SK-N-SH (cell line): Measurements from ENCODE around the gene BSPRY. TPM values are rescaled to one million over a fixed set of nuclear protein-coding genes. Genes with fewer than 3 reads are reported as not detected.

Source experiments
- CTCF ChIA-PET: fragments of 300-600, 350-600 bp; formaldehyde crosslinking; extraction: SDS; loops from one replicate; lab custom pipeline; 2021; lab: Yijun Ruan, JAX
- POLR2A ChIA-PET: fragments of 350-600 bp; sonication (Branson Sonifier 250); formaldehyde crosslinking; extraction: SDS; loops from one replicate; lab custom pipeline; 2020; ENCODE audit warnings: antibody characterized with exemption, inconsistent platforms; lab: Yijun Ruan, JAX
- DNase-seq: peaks from one replicate; pipeline ENCODE4 v3.0.0; 2012
- H2AFZ ChIP-seq: fragments of 200-600 bp; sonication (generic); 2 replicates; pipeline ENCODE4 v1.8.1; 2016; ENCODE audit warnings: antibody characterized with exemption, mild to moderate bottlenecking, low read depth
- H3F3A ChIP-seq: fragments of 200-600 bp; sonication (generic); replicated peaks from 2 replicates; pipeline ENCODE3; 2016; ENCODE audit warnings: antibody characterized with exemption, mild to moderate bottlenecking; ENCODE audit not compliant: insufficient read depth
- H3K27ac ChIP-seq, 2 experiments: fragments of 200-500 bp in 1 of 2; fragments of 200-600 bp in 1 of 2; sonication (Bioruptor generic) in 1 of 2; sonication (generic), shearing (Covaris generic) in 1 of 2; 2 replicates each; pipeline versions ENCODE4 v1.5.1 to v1.6.1; 2014 to 2016; ENCODE audit warnings: low read depth in 2 of 2, inconsistent platforms in 1 of 2, low read length in 1 of 2, mild to moderate bottlenecking in 1 of 2, mixed read lengths in 1 of 2
- H3K27me3 ChIP-seq: fragments of 200-600 bp; sonication (generic), shearing (Covaris generic); 2 replicates; pipeline ENCODE4 v1.6.1; 2016; ENCODE audit warnings: mixed run types; ENCODE audit not compliant: insufficient read depth
- H3K36me3 ChIP-seq, 2 experiments: fragments of 200-500 bp in 1 of 2; fragments of 200-600 bp in 1 of 2; sonication (Bioruptor generic) in 1 of 2; sonication (generic) in 1 of 2; replicated peaks in 1 of 2; 2 replicates each; pipeline versions ENCODE3 to v1.5.1; 2014 to 2016; ENCODE audit warnings: low read length in 1 of 2, mild to moderate bottlenecking in 1 of 2; ENCODE audit not compliant: insufficient read depth in 2 of 2, control insufficient read depth in 1 of 2
- H3K4me1 ChIP-seq, 2 experiments: fragments of 200-500 bp in 1 of 2; fragments of 200-600 bp in 1 of 2; sonication (Bioruptor generic) in 1 of 2; sonication (generic), shearing (Covaris generic) in 1 of 2; 2 replicates each; pipeline versions ENCODE4 v1.5.1 to v1.6.1; 2014 to 2016; ENCODE audit warnings: low read depth in 1 of 2, low read length in 1 of 2, mixed run types in 1 of 2; ENCODE audit not compliant: insufficient read depth in 2 of 2, control insufficient read depth in 1 of 2
- H3K4me2 ChIP-seq: fragments of 200-600 bp; sonication (generic), shearing (Covaris generic); 2 replicates; pipeline ENCODE4 v1.6.1; 2017; ENCODE audit warnings: mixed run types
- H3K4me3 ChIP-seq, 2 experiments: fragments of 200-500 bp in 1 of 2; fragments of 200-600 bp in 1 of 2; sonication (Bioruptor generic) in 1 of 2; sonication (generic), shearing (Covaris generic) in 1 of 2; 2 replicates each; pipeline versions ENCODE4 v1.5.1 to v1.8.1; 2014 to 2016; ENCODE audit warnings: low read depth in 2 of 2, inconsistent platforms in 1 of 2, low read length in 1 of 2, mild to moderate bottlenecking in 1 of 2, mixed read lengths in 1 of 2, moderate library complexity in 1 of 2
- H3K79me2 ChIP-seq: fragments of 200-600 bp; sonication (generic); 2 replicates; pipeline ENCODE4 v1.8.1; 2017; ENCODE audit warnings: mild to moderate bottlenecking; ENCODE audit not compliant: insufficient read depth
- H3K9ac ChIP-seq: fragments of 200-600 bp; sonication (generic); 2 replicates; pipeline ENCODE4 v1.6.1; 2017; ENCODE audit warnings: mixed run types
- H3K9me2 ChIP-seq: fragments of 200-600 bp; sonication (generic); 2 replicates; pipeline ENCODE4 v1.6.1; 2017; ENCODE audit warnings: mixed run types
- H3K9me3 ChIP-seq: fragments of 200-600 bp; sonication (generic); 2 replicates; pipeline ENCODE4 v1.6.1; 2017; ENCODE audit warnings: mixed run types, mild to moderate bottlenecking, moderate library complexity
- H4K20me1 ChIP-seq: fragments of 200-600 bp; sonication (generic); 2 replicates; pipeline ENCODE4 v1.6.1; 2017; ENCODE audit warnings: mild to moderate bottlenecking, mixed run types; ENCODE audit not compliant: insufficient read depth
- ELF1 ChIP-seq: IDR thresholded peaks from 2 replicates; pipeline ENCODE4 v1.4.0; 2012
- EP300 ChIP-seq, 2 experiments: IDR thresholded peaks; 2 replicates each; pipeline versions ENCODE4 v1.4.0 to v1.6.1; 2012; ENCODE audit warnings: borderline replicate concordance in 1 of 2, low read depth in 1 of 2, low read length in 1 of 2
- EZH2phosphoT487 ChIP-seq: fragments of 200-600 bp; sonication (generic); IDR thresholded peaks from 2 replicates; pipeline ENCODE4 v1.6.1; 2017; ENCODE audit warnings: low read depth, mixed run types, mild to moderate bottlenecking, antibody characterized with exemption, moderate library complexity, borderline replicate concordance
- FOSL2 ChIP-seq: IDR thresholded peaks from 2 replicates; pipeline ENCODE4 v1.4.0; 2012; ENCODE audit warnings: low read depth, mild to moderate bottlenecking, moderate library complexity, borderline replicate concordance
- GABPA ChIP-seq: IDR thresholded peaks from 2 replicates; pipeline ENCODE4 v1.4.0; 2012; ENCODE audit warnings: low read depth, mild to moderate bottlenecking
- IRF3 ChIP-seq: fragments of 150-350 bp; IDR thresholded peaks from 2 replicates; pipeline ENCODE4 v1.6.1; 2016; ENCODE audit warnings: mild to moderate bottlenecking, low read depth, low read length
- JUND ChIP-seq: IDR thresholded peaks from 2 replicates; pipeline ENCODE4 v1.4.0; 2012
- MAX ChIP-seq: IDR thresholded peaks from 2 replicates; pipeline ENCODE4 v1.4.0; 2012; ENCODE audit warnings: low read depth
- MEF2A ChIP-seq: IDR thresholded peaks from 2 replicates; pipeline ENCODE4 v1.4.0; 2012; ENCODE audit warnings: low read depth, borderline replicate concordance
- POLR2AphosphoS5 ChIP-seq: IDR thresholded peaks from 2 replicates; pipeline ENCODE4 v1.6.1; 2012; ENCODE audit warnings: low read depth, low read length
- RAD21 ChIP-seq: IDR thresholded peaks from 2 replicates; pipeline ENCODE4 v1.6.1; 2012; ENCODE audit warnings: mild to moderate bottlenecking, low read length
- RCOR1 ChIP-seq: fragments of 150-350 bp; IDR thresholded peaks from 2 replicates; pipeline ENCODE4 v1.6.1; 2017; ENCODE audit warnings: antibody characterized with exemption, low read length
- RFX5 ChIP-seq: IDR thresholded peaks from 2 replicates; pipeline ENCODE4 v1.6.1; 2012; ENCODE audit warnings: mild to moderate bottlenecking, improper control_type of control experiment, low read length
- RXRA ChIP-seq: IDR thresholded peaks from 2 replicates; pipeline ENCODE4 v1.4.0; 2012; ENCODE audit warnings: low read depth, mild to moderate bottlenecking, borderline replicate concordance
- SIN3A ChIP-seq: IDR thresholded peaks from 2 replicates; pipeline ENCODE4 v1.6.1; 2012; ENCODE audit warnings: low read depth, mild to moderate bottlenecking, low read length, moderate library complexity, borderline replicate concordance
- SMC3 ChIP-seq: IDR thresholded peaks from 2 replicates; pipeline ENCODE4 v1.6.1; 2012; ENCODE audit warnings: low read depth, low read length, improper control_type of control experiment
- TCF12 ChIP-seq: IDR thresholded peaks from 2 replicates; pipeline ENCODE4 v1.4.0; 2012
- USF1 ChIP-seq: IDR thresholded peaks from 2 replicates; pipeline ENCODE4 v1.4.0; 2012; ENCODE audit warnings: low read depth, borderline replicate concordance
- USF2 ChIP-seq: fragments of 150-350 bp; IDR thresholded peaks from 2 replicates; pipeline ENCODE4 v1.6.1; 2017; ENCODE audit warnings: antibody characterized with exemption, low read length, low read depth, borderline replicate concordance
- YY1 ChIP-seq: IDR thresholded peaks from 2 replicates; pipeline ENCODE4 v1.4.0; 2012; ENCODE audit warnings: low read depth, mild to moderate bottlenecking
- ZBTB33 ChIP-seq: IDR thresholded peaks from 2 replicates; pipeline ENCODE4 v1.4.0; 2012; ENCODE audit warnings: low read depth, borderline replicate concordance
- WGBS: methylation state at CpG from one replicate; pipeline ENCODE4 v1.1.6; 2017; ENCODE audit warnings: low lambda C conversion rate; 5-methylcytosine and 5-hydroxymethylcytosine counted together
- polyA plus RNA-seq, 3 experiments: library from polyadenylated mRNA; depleted of rRNA; stranded (reverse); fragments of >200 nt; gene quantifications; 2 replicates each; pipeline ENCODE4 v1.2.3, GENCODE V29; 2012

The BSPRY gene
- polyA plus RNA-seq, 1 of the 3 experiments (the other 2 are of a cell fraction) = not detected

GRCh38 chr9:113345671-113346070, 3.7 kb upstream of the BSPRY start:
- H3K79me2 ChIP-seq = no peaks in the 10 kb centered on the region
- H3K4me2 ChIP-seq = no peak overlapping the region
- no peak overlapping the region for H3K4me3 ChIP-seq
- 13% methylated on average over 1 of the region's 1 CpG for WGBS
- ChIA-PET POLR2A (no interaction called here), CTCF (interaction anchor here (1.4 kb wide), 1 partner anchor 246 kb away, joined by 3 read pairs; no protein-coding TSS in a partner anchor)
- H3K9me3 ChIP-seq = no peaks in the 10 kb centered on the region
- no peaks in the 10 kb centered on the region for H3K9me2 ChIP-seq
- TF ChIP-seq RFX5 (no peak), RXRA (no peak), ELF1 (no peak)
- peaks cover 15% of the 10 kb centered on the region for H3K27me3 ChIP-seq
- peaks cover 3% of the 10 kb centered on the region for H3F3A ChIP-seq
- H3K9ac ChIP-seq = no peak overlapping the region
- H2AFZ ChIP-seq = no peak overlapping the region
- H3K27ac ChIP-seq = no peak overlapping the region; a peak in 1 of 4 replicates
- H3K4me1 ChIP-seq = peaks cover 0 to 23% of the 10 kb centered on the region in 2 experiments; a peak in 1 of 4 replicates
- no peak for DNase-seq
- H3K36me3 ChIP-seq = no peaks in the 10 kb centered on the region
- H4K20me1 ChIP-seq = no peaks in the 10 kb centered on the region

- POLR2A ChIA-PET = interaction anchor here (1.3 to 3.8 kb wide), 2 partner anchors 8 to 73 kb away, joined by 5 to 21 read pairs; partner anchors contain the start of genes CDC26, PRPF4 and WDR31
Observed at GRCh38 chr9:113348437-113348836, 904 bp upstream of the BSPRY start.

More at GRCh38 chr9:113348437-113348836, 904 bp upstream of the BSPRY start:
- Histone ChIP-seq H3K4me1 (peaks cover 0 to 20% of the 10 kb centered on the region in 2 experiments; a peak in 1 of 4 replicates), H2AFZ (no peak overlapping the region), H3K79me2 (no peaks in the 10 kb centered on the region), H3K9ac (no peak overlapping the region), H3K36me3 (no peaks in the 10 kb centered on the region), H3F3A (peaks cover 3% of the 10 kb centered on the region), H4K20me1 (no peaks in the 10 kb centered on the region), H3K9me2 (no peaks in the 10 kb centered on the region), H3K4me3 (no peak overlapping the region), H3K27ac (no peak overlapping the region)
- no peak for DNase-seq
- CTCF ChIA-PET = interaction anchor here (1.1 to 2.0 kb wide), 5 partner anchors 8 to 243 kb away, joined by 3 to 5 read pairs (median 3); no protein-coding TSS in a partner anchor
- TF ChIP-seq USF1 (no peak), MEF2A (no peak), EZH2phosphoT487 (no peak), JUND (no peak), RAD21 (no peak), RXRA (no peak), GABPA (no peak), MAX (no peak), RCOR1 (no peak), IRF3 (no peak), SMC3 (no peak), TCF12 (no peak), POLR2AphosphoS5 (no peak), YY1 (no peak), USF2 (no peak), ZBTB33 (no peak), EP300 (IDR thresholded peaks at IDR 0.05; ENCODE audit: borderline replicate concordance in 1 of 2, low read depth in 1 of 2, low read length in 1 of 2) (no peak), FOSL2 (no peak), SIN3A (no peak)
- TF ChIP-seq, all 33 proteins: peak for 0
- Histone ChIP-seq H3K4me2 (no peak overlapping the region), H3K9me3 (no peaks in the 10 kb centered on the region), H3K27me3 (peaks cover 23% of the 10 kb centered on the region)
- 83% methylated on average over 3 of the region's 3 CpGs for WGBS
